ENCODE data around the gene SLC39A11.

DNA sequence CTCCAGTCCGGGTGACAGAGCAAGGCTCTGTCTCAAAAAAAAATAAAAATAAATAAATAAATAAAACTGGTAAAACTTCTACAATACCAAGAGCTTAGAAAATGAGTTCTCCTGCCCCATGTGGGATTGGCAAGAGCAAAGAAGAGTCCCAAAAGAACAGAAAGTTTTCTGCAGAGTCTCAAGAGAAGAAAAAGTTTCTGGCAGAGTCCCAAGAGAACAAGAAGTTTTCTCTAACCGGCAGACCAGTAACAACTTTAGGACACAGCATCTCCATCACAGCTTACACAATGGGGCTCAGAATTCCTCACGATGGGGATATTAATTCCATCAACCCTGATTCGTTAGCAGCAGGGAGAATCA lies 1.1 kb downstream of the SLC39A11 start:
- TF ChIP-seq EP300 (IDR thresholded peaks at IDR 0.05; ENCODE audit: borderline replicate concordance) (no peak), TAF1 (IDR thresholded peaks at IDR 0.05; ENCODE audit: low read depth) (no peak), MAX (IDR thresholded peaks at IDR 0.05) (no peak), TEAD4 (IDR thresholded peaks at IDR 0.05) (no peak), EGR1 (IDR thresholded peaks at IDR 0.05) (no peak), YY1 (IDR thresholded peaks at IDR 0.05; ENCODE audit: low read depth) (no peak), CEBPB (IDR thresholded peaks at IDR 0.05) (no peak), FOXM1 (IDR thresholded peaks at IDR 0.05; ENCODE audit: borderline replicate concordance, low read depth) (no peak)
- TF ChIP-seq, protein P1, sequence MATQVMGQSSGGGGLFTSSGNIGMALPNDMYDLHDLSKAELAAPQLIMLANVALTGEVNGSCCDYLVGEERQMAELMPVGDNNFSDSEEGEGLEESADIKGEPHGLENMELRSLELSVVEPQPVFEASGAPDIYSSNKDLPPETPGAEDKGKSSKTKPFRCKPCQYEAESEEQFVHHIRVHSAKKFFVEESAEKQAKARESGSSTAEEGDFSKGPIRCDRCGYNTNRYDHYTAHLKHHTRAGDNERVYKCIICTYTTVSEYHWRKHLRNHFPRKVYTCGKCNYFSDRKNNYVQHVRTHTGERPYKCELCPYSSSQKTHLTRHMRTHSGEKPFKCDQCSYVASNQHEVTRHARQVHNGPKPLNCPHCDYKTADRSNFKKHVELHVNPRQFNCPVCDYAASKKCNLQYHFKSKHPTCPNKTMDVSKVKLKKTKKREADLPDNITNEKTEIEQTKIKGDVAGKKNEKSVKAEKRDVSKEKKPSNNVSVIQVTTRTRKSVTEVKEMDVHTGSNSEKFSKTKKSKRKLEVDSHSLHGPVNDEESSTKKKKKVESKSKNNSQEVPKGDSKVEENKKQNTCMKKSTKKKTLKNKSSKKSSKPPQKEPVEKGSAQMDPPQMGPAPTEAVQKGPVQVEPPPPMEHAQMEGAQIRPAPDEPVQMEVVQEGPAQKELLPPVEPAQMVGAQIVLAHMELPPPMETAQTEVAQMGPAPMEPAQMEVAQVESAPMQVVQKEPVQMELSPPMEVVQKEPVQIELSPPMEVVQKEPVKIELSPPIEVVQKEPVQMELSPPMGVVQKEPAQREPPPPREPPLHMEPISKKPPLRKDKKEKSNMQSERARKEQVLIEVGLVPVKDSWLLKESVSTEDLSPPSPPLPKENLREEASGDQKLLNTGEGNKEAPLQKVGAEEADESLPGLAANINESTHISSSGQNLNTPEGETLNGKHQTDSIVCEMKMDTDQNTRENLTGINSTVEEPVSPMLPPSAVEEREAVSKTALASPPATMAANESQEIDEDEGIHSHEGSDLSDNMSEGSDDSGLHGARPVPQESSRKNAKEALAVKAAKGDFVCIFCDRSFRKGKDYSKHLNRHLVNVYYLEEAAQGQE (IDR thresholded peaks at IDR 0.05; ENCODE audit: low read depth) = no peak
